ENCODE measurements around the gene MPHOSPH6.

GRCh38 chr16:82192665-82193064 is 22.6 kb upstream of the MPHOSPH6 start:
- TF ChIP-seq ZNF20 (CRISPR knock-in tag; IDR thresholded peaks at IDR 0.05), result no peak
- no peak for TF ChIP-seq ONECUT2 (CRISPR knock-in tag; IDR thresholded peaks at IDR 0.05)
- no peak for TF ChIP-seq POLR2A (IDR thresholded peaks at IDR 0.05; ENCODE audit: insufficient read depth in 1 of 2, low read depth in 2 of 2, low read length in 2 of 2)
- TF ChIP-seq REST (IDR thresholded peaks at IDR 0.05; ENCODE audit: borderline replicate concordance in 1 of 2, low read depth in 1 of 2, low read length in 2 of 2), result no peak
- TF ChIP-seq ZNF709 (CRISPR knock-in tag; IDR thresholded peaks at IDR 0.05), result no peak
- no peak for TF ChIP-seq SMC3 (IDR thresholded peaks at IDR 0.05; ENCODE audit: low read length)
- TF ChIP-seq JUND (CRISPR knock-in tag; IDR thresholded peaks at IDR 0.05), result no peak
- TF ChIP-seq, protein P1, sequence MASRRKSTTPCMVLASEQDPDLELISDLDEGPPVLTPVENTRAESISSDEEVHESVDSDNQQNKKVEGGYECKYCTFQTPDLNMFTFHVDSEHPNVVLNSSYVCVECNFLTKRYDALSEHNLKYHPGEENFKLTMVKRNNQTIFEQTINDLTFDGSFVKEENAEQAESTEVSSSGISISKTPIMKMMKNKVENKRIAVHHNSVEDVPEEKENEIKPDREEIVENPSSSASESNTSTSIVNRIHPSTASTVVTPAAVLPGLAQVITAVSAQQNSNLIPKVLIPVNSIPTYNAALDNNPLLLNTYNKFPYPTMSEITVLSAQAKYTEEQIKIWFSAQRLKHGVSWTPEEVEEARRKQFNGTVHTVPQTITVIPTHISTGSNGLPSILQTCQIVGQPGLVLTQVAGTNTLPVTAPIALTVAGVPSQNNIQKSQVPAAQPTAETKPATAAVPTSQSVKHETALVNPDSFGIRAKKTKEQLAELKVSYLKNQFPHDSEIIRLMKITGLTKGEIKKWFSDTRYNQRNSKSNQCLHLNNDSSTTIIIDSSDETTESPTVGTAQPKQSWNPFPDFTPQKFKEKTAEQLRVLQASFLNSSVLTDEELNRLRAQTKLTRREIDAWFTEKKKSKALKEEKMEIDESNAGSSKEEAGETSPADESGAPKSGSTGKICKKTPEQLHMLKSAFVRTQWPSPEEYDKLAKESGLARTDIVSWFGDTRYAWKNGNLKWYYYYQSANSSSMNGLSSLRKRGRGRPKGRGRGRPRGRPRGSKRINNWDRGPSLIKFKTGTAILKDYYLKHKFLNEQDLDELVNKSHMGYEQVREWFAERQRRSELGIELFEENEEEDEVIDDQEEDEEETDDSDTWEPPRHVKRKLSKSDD (CRISPR knock-in tag; IDR thresholded peaks at IDR 0.05; ENCODE audit: low read depth), result no peak
- TF ChIP-seq EZH2 (conservative IDR thresholded peaks at IDR 0.05; ENCODE audit: low read depth, low read length), result no peak
- no peak for TF ChIP-seq SUZ12 (IDR thresholded peaks at IDR 0.05; ENCODE audit: low read depth, low read length)
- TF ChIP-seq BRD4 (CRISPR knock-in tag; IDR thresholded peaks at IDR 0.05), result no peak

All from HepG2 (cell line).